ENCODE data around the gene CAVIN4. TPM values are rescaled to one million over a fixed set of nuclear protein-coding genes. Genes with fewer than 3 reads are reported as not detected.

The CAVIN4 gene
- total and polyA plus RNA-seq, 2 of the 13 experiments (the other 11 are each of a cell fraction or from before 2014, with no cell fraction given), result 0.54 to 1.00 TPM

GRCh38 chr9:100598641-100599145, 20.8 kb downstream of the CAVIN4 start (continued):
- no peak for TF ChIP-seq CEBPZ (IDR thresholded peaks at IDR 0.05; ENCODE audit: low read length)
- TF ChIP-seq IKZF5 (CRISPR knock-in tag; IDR thresholded peaks at IDR 0.05), result 0 out of 2 replicates have a peak, but pooled peaks have one; percentile 21
- no peak for TF ChIP-seq CENPBD1 (CRISPR knock-in tag; IDR thresholded peaks at IDR 0.05; ENCODE audit: borderline replicate concordance, low read depth)
- no peak for TF ChIP-seq ONECUT2 (CRISPR knock-in tag; IDR thresholded peaks at IDR 0.05)
- no peak for TF ChIP-seq SMARCE1 (IDR thresholded peaks at IDR 0.05; ENCODE audit: borderline replicate concordance)
- no peak for TF ChIP-seq TBX3 (IDR thresholded peaks at IDR 0.05; ENCODE audit: borderline replicate concordance)
- peak; percentile 16; the same call in 1 of the 2 replicates for TF ChIP-seq ZFY (CRISPR knock-in tag; IDR thresholded peaks at IDR 0.05)
- TF ChIP-seq ZFP62 (CRISPR knock-in tag; IDR thresholded peaks at IDR 0.05), result no peak
- TF ChIP-seq ARID5B (CRISPR knock-in tag; IDR thresholded peaks at IDR 0.05), result peak; percentile 26; the same call in 1 of the 2 replicates
- TF ChIP-seq ZNF607 (CRISPR knock-in tag; IDR thresholded peaks at IDR 0.05; ENCODE audit: borderline replicate concordance), result peak; percentile 42; the same call in 1 of the 2 replicates
- no peak for TF ChIP-seq PLSCR1 (CRISPR knock-in tag; IDR thresholded peaks at IDR 0.05; ENCODE audit: borderline replicate concordance)
- no peak for TF ChIP-seq ZBTB42 (CRISPR knock-in tag; IDR thresholded peaks at IDR 0.05)
- TF ChIP-seq BCL3 (CRISPR knock-in tag; IDR thresholded peaks at IDR 0.05), result no peak
- TF ChIP-seq KMT2B (CRISPR knock-in tag; IDR thresholded peaks at IDR 0.05), result peak; percentile 70
- peak; percentile 89; the same call in 1 of the 2 replicates for TF ChIP-seq TFDP1 (CRISPR knock-in tag; IDR thresholded peaks at IDR 0.05; ENCODE audit: borderline replicate concordance)
- TF ChIP-seq BRCA1 (CRISPR knock-in tag; IDR thresholded peaks at IDR 0.05), result no peak
- TF ChIP-seq SP5 (CRISPR knock-in tag; IDR thresholded peaks at IDR 0.05; ENCODE audit: borderline replicate concordance, low read depth), result peak; percentile 34; the same call in 1 of the 2 replicates

Data from HepG2 (cell line).